Inferior parietal cortex (tissue), 1 donor: ENCODE results near the gene RPRD1B.
"Not testable (repeated sequence)": the region's sequence is repeated elsewhere in the genome, so short reads cannot be mapped to it uniquely, and the experiment has no call there.

Experiments used
- DNase-seq: peaks from one replicate; pipeline ENCODE4 v3.0.0-alpha.2; 2016; ENCODE audit errors: extremely low spot score

Gene RPRD1B

DNA sequence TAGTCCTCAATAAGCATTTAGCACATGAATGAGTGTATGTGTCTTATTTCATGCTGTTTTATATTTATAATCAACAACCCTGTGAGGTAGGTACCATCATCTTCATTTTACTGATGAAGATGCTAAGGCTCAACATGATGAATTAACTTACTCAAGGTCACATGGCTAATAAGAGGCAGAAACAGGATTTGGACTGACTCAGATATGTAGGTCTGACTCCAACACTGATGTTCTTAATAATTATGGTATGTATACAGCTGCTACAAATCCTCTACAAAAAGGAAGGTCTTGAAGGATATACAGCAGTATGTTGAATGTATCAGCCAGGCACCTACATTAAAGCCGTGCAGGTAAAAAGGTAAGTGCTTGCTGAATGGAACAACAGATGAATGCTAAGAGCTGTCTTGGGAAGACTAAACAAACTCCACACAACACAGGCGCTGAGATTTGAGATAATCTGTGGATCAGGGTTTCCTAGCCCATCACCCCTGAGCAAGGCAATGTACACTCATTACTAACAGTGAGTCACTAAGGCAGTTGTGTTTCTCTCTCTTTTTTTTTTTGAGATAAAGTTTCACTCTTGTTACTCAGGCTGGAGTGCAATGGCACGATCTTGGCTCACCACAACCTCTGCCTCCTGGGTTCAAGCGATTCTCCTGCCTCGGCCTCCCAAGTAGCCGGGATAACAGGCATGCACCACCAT is 32.2 kb upstream of the RPRD1B start:
- DNase-seq = no peak

DNA sequence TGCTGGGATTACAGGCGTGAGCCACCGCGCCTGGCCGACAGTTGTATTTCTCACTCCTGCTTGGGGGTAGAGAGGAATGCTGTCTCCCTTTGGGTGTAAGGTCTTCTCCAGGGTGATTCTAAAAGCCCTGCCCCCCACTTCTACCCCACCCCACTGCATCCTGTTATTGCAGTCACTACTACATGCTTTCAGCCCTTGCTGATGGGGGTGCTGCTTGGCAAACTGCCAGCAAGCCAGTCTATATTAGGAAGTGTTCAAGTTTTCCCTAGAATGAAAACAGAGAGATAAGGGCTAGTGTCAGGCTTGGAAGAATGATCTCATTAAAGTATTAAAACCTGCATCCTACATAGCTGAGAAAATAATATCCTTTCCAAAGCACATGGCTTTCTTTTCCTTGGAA is 31.6 kb upstream of the RPRD1B start:
- DNase-seq = no peak

DNA sequence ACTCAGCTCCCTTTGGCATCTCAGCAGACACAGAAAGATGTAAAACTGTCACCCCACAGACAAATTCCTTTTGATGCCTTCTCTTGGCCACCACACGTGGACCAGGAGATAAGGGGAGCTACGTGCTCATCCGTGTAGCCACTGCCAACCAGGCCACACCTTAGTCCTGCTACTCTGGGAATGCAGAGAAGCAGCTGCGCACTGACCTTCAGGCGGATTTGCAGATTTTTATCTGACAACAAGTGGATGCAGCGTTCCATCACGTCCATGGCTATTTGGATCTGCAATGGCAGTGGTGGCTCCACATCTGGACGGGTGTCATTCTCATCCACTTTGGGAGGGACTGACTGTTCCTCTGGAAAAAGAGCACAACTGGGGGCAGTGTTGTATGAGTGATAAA is 31.1 kb upstream of the RPRD1B start:
- no peak for DNase-seq

- no peak for DNase-seq
Observed at GRCh38 chr20:38004416-38004815, 29.1 kb upstream of the RPRD1B start.

DNA sequence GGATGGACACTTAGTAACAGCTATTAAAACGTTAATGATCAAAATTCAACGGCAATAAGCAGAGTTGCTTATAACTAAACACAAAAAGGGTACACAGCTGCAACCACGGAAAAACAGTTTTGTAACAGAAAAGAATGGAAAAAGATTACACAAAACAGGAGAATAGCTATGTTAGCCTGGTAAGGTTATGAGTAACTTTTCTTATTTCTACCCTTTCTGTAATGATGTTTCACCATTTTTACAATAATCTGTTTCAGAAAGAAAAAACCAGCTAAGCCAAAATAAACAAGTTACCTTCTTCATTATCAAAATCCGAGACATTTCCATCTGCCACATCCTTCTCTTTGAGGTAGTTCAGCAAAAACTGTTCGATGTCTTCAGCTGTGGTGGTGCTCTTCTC is 27.6 kb upstream of the RPRD1B start:
- no peak for DNase-seq

DNA sequence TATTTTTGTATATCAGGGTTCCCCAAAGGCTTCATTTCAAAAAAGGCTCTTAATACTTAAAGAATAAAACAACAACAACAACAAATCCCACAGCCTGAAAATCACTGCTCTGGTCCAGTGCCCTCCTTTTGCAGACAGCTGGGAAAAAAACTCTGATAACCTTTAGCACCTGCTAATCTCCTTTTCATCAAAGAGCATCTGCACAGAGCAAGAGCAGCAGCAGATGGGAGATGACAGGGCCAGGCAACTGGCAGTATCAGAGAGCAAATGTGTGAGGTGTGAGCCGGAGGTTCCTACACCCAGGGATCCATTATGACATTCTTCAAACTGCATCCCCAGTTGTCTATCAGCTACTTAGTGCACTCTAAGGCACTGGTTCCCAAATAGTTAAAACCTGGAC is 26.0 kb upstream of the RPRD1B start:
- DNase-seq = no peak

GRCh38 chr20:38008233-38008944 is 25.2 kb upstream of the RPRD1B start:
- DNase-seq = no peak

GRCh38 chr20:38009416-38009815 is 24.1 kb upstream of the RPRD1B start:
- not testable (repeated sequence) for DNase-seq

DNA sequence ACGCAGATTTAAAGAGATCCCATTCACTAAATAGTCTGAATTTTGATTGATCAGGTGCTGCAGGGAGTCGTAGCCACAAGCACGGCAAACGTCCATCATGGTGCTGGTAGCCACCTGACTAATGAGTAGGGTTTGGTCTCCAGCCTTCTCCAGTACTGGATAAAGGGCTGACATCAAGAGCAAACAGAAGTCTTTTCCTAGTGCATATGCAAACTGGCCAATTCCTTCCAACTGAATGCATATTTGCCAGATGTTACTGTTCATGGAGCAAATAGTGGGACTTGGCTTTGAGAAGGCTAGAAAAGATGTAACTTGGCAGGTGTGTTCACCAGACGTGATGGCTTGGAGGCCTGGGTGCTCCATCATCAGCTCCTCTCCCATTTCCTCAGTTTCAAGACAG is 21.9 kb upstream of the RPRD1B start:
- no peak for DNase-seq

DNA sequence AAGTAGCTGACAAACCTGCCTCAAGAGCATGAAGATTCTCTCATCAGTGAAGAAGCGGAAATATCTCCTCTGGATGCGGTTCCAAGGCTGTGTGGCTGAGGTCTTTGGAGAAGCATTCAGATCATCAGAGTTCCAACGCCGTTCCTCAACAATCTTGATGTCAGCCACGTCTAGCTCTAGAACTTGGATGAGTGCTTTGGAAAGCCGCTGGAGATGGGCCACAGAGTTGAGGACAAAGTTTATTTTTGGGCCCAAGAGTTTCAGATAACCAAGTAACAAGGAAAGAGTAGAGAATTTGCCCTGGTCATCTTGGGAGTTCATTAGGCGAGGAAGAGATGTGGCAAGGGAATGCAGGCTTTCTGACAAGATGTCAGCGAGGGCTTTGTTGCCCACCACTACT is 21.2 kb upstream of the RPRD1B start:
- DNase-seq = no peak

- no peak for DNase-seq
Observed at GRCh38 chr20:38013887-38014286, 19.7 kb upstream of the RPRD1B start.

GRCh38 chr20:38017959-38018358 is 15.6 kb upstream of the RPRD1B start:
- no peak for DNase-seq

GRCh38 chr20:38018385-38018784 is 15.2 kb upstream of the RPRD1B start:
- DNase-seq = no peak

- DNase-seq = no peak
Observed at GRCh38 chr20:38021087-38021772, 12.3 kb upstream of the RPRD1B start.

GRCh38 chr20:38023181-38024001 is 10.2 kb upstream of the RPRD1B start:
- no peak for DNase-seq

- DNase-seq = no peak
Observed at GRCh38 chr20:38024496-38024895, 9.1 kb upstream of the RPRD1B start.

DNA sequence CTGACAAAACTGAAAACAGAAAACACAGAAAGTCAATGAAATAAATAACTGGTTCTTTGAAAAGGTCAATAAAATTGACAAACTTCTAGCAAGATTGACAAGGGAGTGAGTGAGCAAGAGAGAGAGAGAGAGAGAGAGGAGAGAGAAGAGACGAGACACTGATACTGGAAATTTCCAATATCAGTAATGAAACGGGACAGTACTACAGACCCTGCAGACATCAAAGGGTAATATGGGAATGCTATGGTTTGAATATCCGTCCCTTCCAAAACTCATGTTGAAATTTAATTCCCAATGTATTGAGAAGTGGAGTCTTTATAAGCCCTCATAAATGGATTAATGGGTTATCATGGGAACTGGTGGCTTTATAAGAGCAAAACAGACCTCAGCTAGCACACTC is 4.1 kb upstream of the RPRD1B start:
- DNase-seq = no peak

- no peak for DNase-seq
Observed at GRCh38 chr20:38031957-38032356, 1.6 kb upstream of the RPRD1B start.

- no peak for DNase-seq
Observed at GRCh38 chr20:38032585-38033329, 789 bp upstream of the RPRD1B start.

- no peak for DNase-seq
Observed at GRCh38 chr20:38034108-38034649, 633 bp downstream of the RPRD1B start.

- no peak for DNase-seq
Observed at GRCh38 chr20:38034961-38035360, 1.4 kb downstream of the RPRD1B start.
